HG03354 (cell line): Measurements from ENCODE around the gene CDH8.

Source experiments
- ATAC-seq: cut with Tn5 transposase; IDR thresholded peaks from one replicate; pipeline ENCODE4 v1.9.1; 2021; ENCODE audit warnings: mild to moderate bottlenecking; ENCODE audit not compliant: unreplicated experiment, poor library complexity, severe bottlenecking

The CDH8 gene

GRCh38 chr16:62036101-62036801 is at the start of gene CDH8:
TSS of gene CDH8 (minus strand) at chr16:62036438. CDS start at chr16:62021403, 15,035 bp downstream.
- ATAC-seq = no peak

GRCh38 chr16:62079236-62079635 is 43.0 kb upstream of the CDH8 start:
- no peak for ATAC-seq

- ATAC-seq = no peak
Observed at GRCh38 chr16:62077998-62078397, 41.8 kb upstream of the CDH8 start.

GRCh38 chr16:62076886-62077285 is 40.6 kb upstream of the CDH8 start:
- no peak for ATAC-seq

GRCh38 chr16:62068747-62069146 is 32.5 kb upstream of the CDH8 start:
- ATAC-seq = no peak

GRCh38 chr16:62067981-62068380 is 31.7 kb upstream of the CDH8 start:
- no peak for ATAC-seq

- ATAC-seq = no peak
Observed at GRCh38 chr16:62067182-62067581, 30.9 kb upstream of the CDH8 start.

GRCh38 chr16:62066747-62067146 is 30.5 kb upstream of the CDH8 start:
- no peak for ATAC-seq

GRCh38 chr16:62064173-62064572 is 27.9 kb upstream of the CDH8 start:
- no peak for ATAC-seq

- ATAC-seq = no peak
Observed at GRCh38 chr16:62060089-62060488, 23.9 kb upstream of the CDH8 start.

- no peak for ATAC-seq
Observed at GRCh38 chr16:62059527-62059926, 23.3 kb upstream of the CDH8 start.

GRCh38 chr16:62058412-62058811 is 22.2 kb upstream of the CDH8 start:
- ATAC-seq = no peak

- ATAC-seq = no peak
Observed at GRCh38 chr16:62051942-62052341, 15.7 kb upstream of the CDH8 start.

- no peak for ATAC-seq
Observed at GRCh38 chr16:62050793-62051192, 14.6 kb upstream of the CDH8 start.

- no peak for ATAC-seq
Observed at GRCh38 chr16:62046801-62047200, 10.6 kb upstream of the CDH8 start.

GRCh38 chr16:62041401-62041800 is 5.2 kb upstream of the CDH8 start:
- ATAC-seq = no peak

GRCh38 chr16:62038646-62039045 is 2.4 kb upstream of the CDH8 start:
- ATAC-seq = no peak

- ATAC-seq = no peak
Observed at GRCh38 chr16:62038225-62038624, 2.0 kb upstream of the CDH8 start.

GRCh38 chr16:62036802-62037135 is 531 bp upstream of the CDH8 start:
- ATAC-seq = no peak

- ATAC-seq = no peak
Observed at GRCh38 chr16:62035115-62036092, 834 bp downstream of the CDH8 start.
